Measurements from ENCODE around the gene KIZ. TPM values are rescaled to one million over a fixed set of nuclear protein-coding genes. Genes with fewer than 3 reads are reported as not detected.

The KIZ gene
- total RNA-seq, 1 experiment from 2014 or later, result 43.6 TPM

DNA sequence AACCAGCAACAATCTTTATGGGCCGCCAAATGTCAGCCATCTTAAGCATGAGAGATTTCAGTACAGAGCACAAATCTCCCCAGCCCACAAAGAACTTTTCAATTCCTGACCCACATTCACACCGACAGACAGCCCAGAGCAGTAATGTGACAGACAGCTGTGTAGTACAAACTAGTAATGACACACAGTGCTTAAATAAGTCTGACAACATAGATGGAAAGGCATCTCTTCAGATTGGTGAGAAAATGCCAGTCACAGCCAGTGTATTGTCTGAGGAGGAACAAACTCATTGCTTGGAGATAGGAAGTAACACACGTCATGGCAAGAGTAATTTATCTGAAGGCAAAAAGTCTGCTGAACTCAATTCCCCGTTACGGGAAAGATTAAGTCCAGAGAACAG is 36.0 kb downstream of the KIZ start:
- no peak overlapping the region for H3K4me3 Mint-ChIP-seq
- TF ChIP-seq SP1 (CRISPR knock-in tag; conservative IDR thresholded peaks at IDR 0.05) (no peak), MXD4 (CRISPR knock-in tag; IDR thresholded peaks at IDR 0.05; ENCODE audit: borderline replicate concordance) (no peak)
- TF ChIP-seq, protein P1, sequence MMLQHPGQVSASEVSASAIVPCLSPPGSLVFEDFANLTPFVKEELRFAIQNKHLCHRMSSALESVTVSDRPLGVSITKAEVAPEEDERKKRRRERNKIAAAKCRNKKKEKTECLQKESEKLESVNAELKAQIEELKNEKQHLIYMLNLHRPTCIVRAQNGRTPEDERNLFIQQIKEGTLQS (CRISPR knock-in tag; conservative IDR thresholded peaks at IDR 0.05), result no peak
- H3K27me3 Mint-ChIP-seq (ENCODE audit: low read depth), result no peaks in the 10 kb centered on the region
- ChIA-PET CTCF (no interaction called here), POLR2A (no interaction called here)
- H3K9me3 Mint-ChIP-seq, result peaks cover 3% of the 10 kb centered on the region
- peak overlapping the region; percentile 86 for H3K27ac Mint-ChIP-seq
- DNase-seq (ENCODE audit: low spot score) (no peak), ATAC-seq (no peak)
- H3K36me3 Mint-ChIP-seq, result peaks cover 43% of the 10 kb centered on the region
- H3K4me1 Mint-ChIP-seq, result peaks cover 23% of the 10 kb centered on the region

GRCh38 chr20:21162631-21163030 is 36.7 kb downstream of the KIZ start:
- Mint-ChIP-seq H3K9me3 (peaks cover 3% of the 10 kb centered on the region), H3K27ac (peak overlapping the region; percentile 86), H3K4me1 (peaks cover 20% of the 10 kb centered on the region), H3K27me3 (ENCODE audit: low read depth) (no peaks in the 10 kb centered on the region), H3K36me3 (peaks cover 50% of the 10 kb centered on the region), H3K4me3 (no peak overlapping the region)
- TF ChIP-seq USF1 (CRISPR knock-in tag; IDR thresholded peaks at IDR 0.05) (no peak), ZNF425 (CRISPR knock-in tag; conservative IDR thresholded peaks at IDR 0.05) (no peak), TP53 (CRISPR knock-in tag; IDR thresholded peaks at IDR 0.05) (no peak), GTF2I (CRISPR knock-in tag; conservative IDR thresholded peaks at IDR 0.05) (no peak), ELF4 (CRISPR knock-in tag; IDR thresholded peaks at IDR 0.05; ENCODE audit: low read depth) (no peak), CREB1 (CRISPR knock-in tag; IDR thresholded peaks at IDR 0.05) (no peak), ZNF121 (CRISPR knock-in tag; IDR thresholded peaks at IDR 0.05) (no peak), NFE2L1 (CRISPR knock-in tag; IDR thresholded peaks at IDR 0.05) (no peak), PRRX2 (CRISPR knock-in tag; IDR thresholded peaks at IDR 0.05) (no peak), RELA (CRISPR knock-in tag; IDR thresholded peaks at IDR 0.05; ENCODE audit: borderline replicate concordance) (no peak), ESRRA (CRISPR knock-in tag; IDR thresholded peaks at IDR 0.05; ENCODE audit: borderline replicate concordance) (no peak), ZNF671 (CRISPR knock-in tag; IDR thresholded peaks at IDR 0.05) (no peak)
- TF ChIP-seq, protein P2, sequence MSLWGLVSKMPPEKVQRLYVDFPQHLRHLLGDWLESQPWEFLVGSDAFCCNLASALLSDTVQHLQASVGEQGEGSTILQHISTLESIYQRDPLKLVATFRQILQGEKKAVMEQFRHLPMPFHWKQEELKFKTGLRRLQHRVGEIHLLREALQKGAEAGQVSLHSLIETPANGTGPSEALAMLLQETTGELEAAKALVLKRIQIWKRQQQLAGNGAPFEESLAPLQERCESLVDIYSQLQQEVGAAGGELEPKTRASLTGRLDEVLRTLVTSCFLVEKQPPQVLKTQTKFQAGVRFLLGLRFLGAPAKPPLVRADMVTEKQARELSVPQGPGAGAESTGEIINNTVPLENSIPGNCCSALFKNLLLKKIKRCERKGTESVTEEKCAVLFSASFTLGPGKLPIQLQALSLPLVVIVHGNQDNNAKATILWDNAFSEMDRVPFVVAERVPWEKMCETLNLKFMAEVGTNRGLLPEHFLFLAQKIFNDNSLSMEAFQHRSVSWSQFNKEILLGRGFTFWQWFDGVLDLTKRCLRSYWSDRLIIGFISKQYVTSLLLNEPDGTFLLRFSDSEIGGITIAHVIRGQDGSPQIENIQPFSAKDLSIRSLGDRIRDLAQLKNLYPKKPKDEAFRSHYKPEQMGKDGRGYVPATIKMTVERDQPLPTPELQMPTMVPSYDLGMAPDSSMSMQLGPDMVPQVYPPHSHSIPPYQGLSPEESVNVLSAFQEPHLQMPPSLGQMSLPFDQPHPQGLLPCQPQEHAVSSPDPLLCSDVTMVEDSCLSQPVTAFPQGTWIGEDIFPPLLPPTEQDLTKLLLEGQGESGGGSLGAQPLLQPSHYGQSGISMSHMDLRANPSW (CRISPR knock-in tag; conservative IDR thresholded peaks at IDR 0.05; ENCODE audit: low read depth), result no peak
- TF ChIP-seq, protein P3, sequence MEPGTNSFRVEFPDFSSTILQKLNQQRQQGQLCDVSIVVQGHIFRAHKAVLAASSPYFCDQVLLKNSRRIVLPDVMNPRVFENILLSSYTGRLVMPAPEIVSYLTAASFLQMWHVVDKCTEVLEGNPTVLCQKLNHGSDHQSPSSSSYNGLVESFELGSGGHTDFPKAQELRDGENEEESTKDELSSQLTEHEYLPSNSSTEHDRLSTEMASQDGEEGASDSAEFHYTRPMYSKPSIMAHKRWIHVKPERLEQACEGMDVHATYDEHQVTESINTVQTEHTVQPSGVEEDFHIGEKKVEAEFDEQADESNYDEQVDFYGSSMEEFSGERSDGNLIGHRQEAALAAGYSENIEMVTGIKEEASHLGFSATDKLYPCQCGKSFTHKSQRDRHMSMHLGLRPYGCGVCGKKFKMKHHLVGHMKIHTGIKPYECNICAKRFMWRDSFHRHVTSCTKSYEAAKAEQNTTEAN (CRISPR knock-in tag; IDR thresholded peaks at IDR 0.05), result no peak
- ATAC-seq, result no peak
- DNase-seq (ENCODE audit: low spot score), result no peak
- ChIA-PET CTCF (no interaction called here), POLR2A (no interaction called here)

DNA sequence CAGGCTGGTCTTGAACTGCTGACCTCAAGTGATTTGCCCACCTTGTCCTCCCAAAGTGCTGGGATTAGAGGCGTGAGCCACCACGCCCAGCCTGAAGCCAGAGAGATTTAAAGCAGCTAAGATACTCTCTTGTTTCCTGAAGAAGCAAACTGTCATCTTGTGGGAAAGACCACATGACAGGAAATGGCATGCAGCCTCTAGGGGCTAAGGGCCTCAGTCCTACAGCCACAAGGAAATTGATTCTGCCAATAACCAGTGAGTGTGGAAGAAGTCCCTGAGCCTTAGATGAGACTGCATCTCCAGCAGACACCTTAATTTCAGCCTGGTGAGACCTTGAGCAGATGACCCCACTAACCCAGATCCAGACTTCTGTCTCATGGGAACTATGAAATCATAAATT is 40.9 kb downstream of the KIZ start:
- DNase-seq (ENCODE audit: low spot score) (no peak), ATAC-seq (no peak)
- Mint-ChIP-seq H3K4me3 (no peak overlapping the region), H3K4me1 (peaks cover 19% of the 10 kb centered on the region), H3K9me3 (peaks cover 11% of the 10 kb centered on the region), H3K27ac (no peak overlapping the region; the same call in 1 of the 2 replicates), H3K27me3 (ENCODE audit: low read depth) (no peaks in the 10 kb centered on the region), H3K36me3 (peaks cover 57% of the 10 kb centered on the region)
- CTCF ChIA-PET, result no interaction called here
- POLR2A ChIA-PET, result no interaction called here
- TF ChIP-seq RELA (CRISPR knock-in tag; IDR thresholded peaks at IDR 0.05; ENCODE audit: borderline replicate concordance) (no peak), ZNF317 (CRISPR knock-in tag; IDR thresholded peaks at IDR 0.05; ENCODE audit: borderline replicate concordance, low read depth) (no peak), SOX15 (CRISPR knock-in tag; IDR thresholded peaks at IDR 0.05) (no peak), CREB1 (CRISPR knock-in tag; IDR thresholded peaks at IDR 0.05) (no peak), RORB (CRISPR knock-in tag; IDR thresholded peaks at IDR 0.05) (no peak), SP1 (CRISPR knock-in tag; conservative IDR thresholded peaks at IDR 0.05) (no peak)
- TF ChIP-seq, protein P4, sequence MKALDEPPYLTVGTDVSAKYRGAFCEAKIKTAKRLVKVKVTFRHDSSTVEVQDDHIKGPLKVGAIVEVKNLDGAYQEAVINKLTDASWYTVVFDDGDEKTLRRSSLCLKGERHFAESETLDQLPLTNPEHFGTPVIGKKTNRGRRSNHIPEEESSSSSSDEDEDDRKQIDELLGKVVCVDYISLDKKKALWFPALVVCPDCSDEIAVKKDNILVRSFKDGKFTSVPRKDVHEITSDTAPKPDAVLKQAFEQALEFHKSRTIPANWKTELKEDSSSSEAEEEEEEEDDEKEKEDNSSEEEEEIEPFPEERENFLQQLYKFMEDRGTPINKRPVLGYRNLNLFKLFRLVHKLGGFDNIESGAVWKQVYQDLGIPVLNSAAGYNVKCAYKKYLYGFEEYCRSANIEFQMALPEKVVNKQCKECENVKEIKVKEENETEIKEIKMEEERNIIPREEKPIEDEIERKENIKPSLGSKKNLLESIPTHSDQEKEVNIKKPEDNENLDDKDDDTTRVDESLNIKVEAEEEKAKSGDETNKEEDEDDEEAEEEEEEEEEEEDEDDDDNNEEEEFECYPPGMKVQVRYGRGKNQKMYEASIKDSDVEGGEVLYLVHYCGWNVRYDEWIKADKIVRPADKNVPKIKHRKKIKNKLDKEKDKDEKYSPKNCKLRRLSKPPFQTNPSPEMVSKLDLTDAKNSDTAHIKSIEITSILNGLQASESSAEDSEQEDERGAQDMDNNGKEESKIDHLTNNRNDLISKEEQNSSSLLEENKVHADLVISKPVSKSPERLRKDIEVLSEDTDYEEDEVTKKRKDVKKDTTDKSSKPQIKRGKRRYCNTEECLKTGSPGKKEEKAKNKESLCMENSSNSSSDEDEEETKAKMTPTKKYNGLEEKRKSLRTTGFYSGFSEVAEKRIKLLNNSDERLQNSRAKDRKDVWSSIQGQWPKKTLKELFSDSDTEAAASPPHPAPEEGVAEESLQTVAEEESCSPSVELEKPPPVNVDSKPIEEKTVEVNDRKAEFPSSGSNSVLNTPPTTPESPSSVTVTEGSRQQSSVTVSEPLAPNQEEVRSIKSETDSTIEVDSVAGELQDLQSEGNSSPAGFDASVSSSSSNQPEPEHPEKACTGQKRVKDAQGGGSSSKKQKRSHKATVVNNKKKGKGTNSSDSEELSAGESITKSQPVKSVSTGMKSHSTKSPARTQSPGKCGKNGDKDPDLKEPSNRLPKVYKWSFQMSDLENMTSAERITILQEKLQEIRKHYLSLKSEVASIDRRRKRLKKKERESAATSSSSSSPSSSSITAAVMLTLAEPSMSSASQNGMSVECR (CRISPR knock-in tag; IDR thresholded peaks at IDR 0.05; ENCODE audit: borderline replicate concordance), result no peak
